ENCODE data around the gene NRG3. TPM values are rescaled to one million over a fixed set of nuclear protein-coding genes. Genes with fewer than 3 reads are reported as not detected.

NRG3 gene
- total and polyA plus RNA-seq, 3 donors from 2014 or later = 2.7 to 3.9 (median 2.7) TPM

DNA sequence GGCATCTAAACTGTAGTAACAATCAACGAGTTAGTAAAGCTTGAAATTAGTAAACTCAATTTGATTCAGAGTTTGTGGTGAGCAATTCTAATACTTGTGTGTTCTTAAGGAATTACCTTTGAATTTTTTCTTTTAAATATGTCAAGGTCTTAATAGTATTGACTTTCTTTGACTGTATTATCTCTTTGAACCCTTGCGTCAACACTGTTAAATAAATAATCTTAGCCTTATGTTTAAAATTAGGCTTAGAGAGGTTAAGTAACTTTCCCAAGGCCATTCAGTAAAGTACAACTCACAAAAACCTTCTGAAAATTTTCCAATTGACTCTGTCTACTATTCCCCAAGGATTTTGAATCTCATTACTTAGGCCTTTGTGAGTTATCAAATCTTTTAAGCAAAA lies 716.4 kb downstream of the NRG3 start:
- 37 to 50% methylated on average over 2 of the region's 2 CpGs for WGBS, 2 donors

DNA sequence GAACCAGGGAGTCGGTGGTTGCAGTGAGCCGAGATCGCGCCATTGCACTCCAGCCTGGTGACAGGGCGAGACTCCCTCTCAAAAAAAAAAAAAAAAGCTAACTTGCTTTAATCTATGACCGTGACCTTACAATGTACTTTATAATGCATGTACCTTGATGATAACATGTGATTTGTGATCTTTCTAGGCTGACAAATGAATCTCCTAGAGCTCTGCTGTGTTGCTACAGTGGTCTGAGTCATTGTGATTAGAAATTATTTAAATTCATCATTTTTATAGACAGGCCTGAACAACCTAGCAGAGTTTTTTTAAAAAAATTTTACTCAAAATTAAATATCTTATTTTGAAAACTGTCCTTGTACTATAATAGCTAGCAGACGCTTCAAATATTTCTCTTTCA lies 722.8 kb downstream of the NRG3 start:
- WGBS, 2 donors = 93 to 96% methylated on average over 7 of the region's 7 CpGs
- no peak for DNase-seq
- no peaks in the 10 kb centered on the region for H3K27me3 ChIP-seq
- TF ChIP-seq, protein P1, sequence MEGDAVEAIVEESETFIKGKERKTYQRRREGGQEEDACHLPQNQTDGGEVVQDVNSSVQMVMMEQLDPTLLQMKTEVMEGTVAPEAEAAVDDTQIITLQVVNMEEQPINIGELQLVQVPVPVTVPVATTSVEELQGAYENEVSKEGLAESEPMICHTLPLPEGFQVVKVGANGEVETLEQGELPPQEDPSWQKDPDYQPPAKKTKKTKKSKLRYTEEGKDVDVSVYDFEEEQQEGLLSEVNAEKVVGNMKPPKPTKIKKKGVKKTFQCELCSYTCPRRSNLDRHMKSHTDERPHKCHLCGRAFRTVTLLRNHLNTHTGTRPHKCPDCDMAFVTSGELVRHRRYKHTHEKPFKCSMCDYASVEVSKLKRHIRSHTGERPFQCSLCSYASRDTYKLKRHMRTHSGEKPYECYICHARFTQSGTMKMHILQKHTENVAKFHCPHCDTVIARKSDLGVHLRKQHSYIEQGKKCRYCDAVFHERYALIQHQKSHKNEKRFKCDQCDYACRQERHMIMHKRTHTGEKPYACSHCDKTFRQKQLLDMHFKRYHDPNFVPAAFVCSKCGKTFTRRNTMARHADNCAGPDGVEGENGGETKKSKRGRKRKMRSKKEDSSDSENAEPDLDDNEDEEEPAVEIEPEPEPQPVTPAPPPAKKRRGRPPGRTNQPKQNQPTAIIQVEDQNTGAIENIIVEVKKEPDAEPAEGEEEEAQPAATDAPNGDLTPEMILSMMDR (IDR thresholded peaks at IDR 0.05) = no peak
- no peak for TF ChIP-seq POLR2A (IDR thresholded peaks at IDR 0.05)
- no peaks in the 10 kb centered on the region for H3K4me1 ChIP-seq
- intact Hi-C loops (cut with DNase I; ENCODE audit: low total_unique reads) = no loop called here
- H3K9me3 ChIP-seq = no peaks in the 10 kb centered on the region
- H3K27ac ChIP-seq = no peak overlapping the region
- H3K4me3 ChIP-seq = no peak overlapping the region
- H3K36me3 ChIP-seq (ENCODE audit: low read depth, missing control alignments) = no peaks in the 10 kb centered on the region

More for the DNA sequence above, 716.4 kb downstream of the NRG3 start:
- no peaks in the 10 kb centered on the region for H3K27me3 ChIP-seq
- TF ChIP-seq, protein P1 (IDR thresholded peaks at IDR 0.05) = no peak
- TF ChIP-seq POLR2A (IDR thresholded peaks at IDR 0.05) = no peak
- no peaks in the 10 kb centered on the region for H3K4me1 ChIP-seq
- no peaks in the 10 kb centered on the region for H3K36me3 ChIP-seq (ENCODE audit: low read depth, missing control alignments)
- H3K9me3 ChIP-seq = no peaks in the 10 kb centered on the region
- no peak for DNase-seq
- no peak overlapping the region for H3K4me3 ChIP-seq
- intact Hi-C loops (cut with DNase I; ENCODE audit: low total_unique reads) = no loop called here
- H3K27ac ChIP-seq = no peak overlapping the region

DNA sequence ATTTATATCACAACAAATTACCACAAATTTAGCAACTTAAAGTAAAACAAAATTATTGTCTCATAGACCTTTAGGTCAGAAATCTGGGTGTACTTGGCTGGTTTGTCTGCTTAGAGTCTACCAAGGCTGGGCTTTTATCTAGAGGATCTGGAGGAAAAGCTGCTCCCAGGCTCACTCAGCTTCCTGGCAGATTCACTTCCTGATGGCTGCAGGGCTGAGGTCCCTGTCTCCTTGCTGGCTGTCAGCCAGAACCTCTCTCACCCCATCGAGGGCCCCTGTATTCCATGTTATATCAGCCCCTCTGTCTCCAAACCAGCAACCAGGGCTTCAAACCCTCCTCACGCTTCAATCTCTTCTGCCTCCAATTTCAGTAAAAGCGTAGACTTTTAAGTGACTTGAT lies 734.9 kb downstream of the NRG3 start:
- TF ChIP-seq, protein P1 (IDR thresholded peaks at IDR 0.05) = no peak
- no peak for TF ChIP-seq POLR2A (IDR thresholded peaks at IDR 0.05)
- Histone ChIP-seq H3K9me3 (no peaks in the 10 kb centered on the region), H3K4me1 (no peaks in the 10 kb centered on the region), H3K27ac (no peak overlapping the region), H3K27me3 (no peaks in the 10 kb centered on the region), H3K4me3 (no peak overlapping the region), H3K36me3 (ENCODE audit: low read depth, missing control alignments) (no peaks in the 10 kb centered on the region)
- no peak for DNase-seq
- intact Hi-C loops (cut with DNase I; ENCODE audit: low total_unique reads) = no loop called here
- WGBS, 2 donors = 79 to 87% methylated on average over 3 of the region's 3 CpGs

DNA sequence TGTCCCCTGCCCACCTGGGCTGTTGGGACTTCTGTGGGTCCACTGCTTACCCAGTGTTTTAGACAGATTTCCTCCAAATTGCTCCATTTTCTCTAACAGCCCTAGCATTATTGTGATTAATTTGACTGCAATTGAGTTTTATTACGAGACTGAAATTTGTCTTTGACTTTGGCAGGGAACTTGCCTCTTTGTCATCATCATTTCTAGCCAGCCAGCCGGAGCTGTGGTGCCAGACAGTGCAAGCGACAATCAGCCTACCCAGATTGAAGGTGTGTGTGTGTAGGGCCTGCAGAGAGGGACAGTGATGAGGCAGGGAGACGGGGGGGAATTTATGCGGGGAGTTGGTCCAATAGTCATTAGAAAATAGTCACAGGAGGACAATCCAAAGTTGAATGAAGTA lies 743.0 kb downstream of the NRG3 start:
- TF ChIP-seq POLR2A (IDR thresholded peaks at IDR 0.05) = no peak
- TF ChIP-seq, protein P1 (IDR thresholded peaks at IDR 0.05) = no peak
- intact Hi-C loops (cut with DNase I; ENCODE audit: low total_unique reads) = no loop called here
- no peaks in the 10 kb centered on the region for H3K4me1 ChIP-seq
- H3K9me3 ChIP-seq = no peaks in the 10 kb centered on the region
- H3K27me3 ChIP-seq = no peaks in the 10 kb centered on the region
- H3K4me3 ChIP-seq = no peak overlapping the region
- no peaks in the 10 kb centered on the region for H3K36me3 ChIP-seq (ENCODE audit: low read depth, missing control alignments)
- WGBS, 2 donors = 91 to 94% methylated on average over 5 of the region's 5 CpGs
- H3K27ac ChIP-seq = no peak overlapping the region
- no peak for DNase-seq

DNA sequence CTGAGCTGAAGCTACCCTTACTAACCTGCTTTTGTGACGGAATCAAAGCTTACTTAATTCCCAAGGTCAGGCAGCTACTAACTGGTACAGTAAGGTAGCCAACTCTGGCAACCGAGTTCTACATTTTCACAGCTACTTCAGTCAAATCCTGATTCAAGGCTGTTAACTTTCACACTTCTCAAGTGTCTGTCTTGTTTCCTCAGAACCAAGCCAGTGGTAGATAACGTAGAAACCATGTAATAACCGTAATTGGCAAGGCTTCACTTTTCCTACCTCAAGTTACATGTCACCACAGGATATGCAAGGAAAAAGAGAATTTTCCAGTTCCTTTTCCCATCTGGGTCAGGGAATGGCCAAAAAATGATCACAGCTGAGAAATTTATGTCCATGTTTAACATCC lies 746.7 kb downstream of the NRG3 start:
- intact Hi-C loops (cut with DNase I; ENCODE audit: low total_unique reads) = no loop called here
- Histone ChIP-seq H3K9me3 (no peaks in the 10 kb centered on the region), H3K36me3 (ENCODE audit: low read depth, missing control alignments) (no peaks in the 10 kb centered on the region), H3K27me3 (no peaks in the 10 kb centered on the region), H3K27ac (no peak overlapping the region), H3K4me3 (no peak overlapping the region), H3K4me1 (no peaks in the 10 kb centered on the region)
- no peak for TF ChIP-seq POLR2A (IDR thresholded peaks at IDR 0.05)
- TF ChIP-seq, protein P1 (IDR thresholded peaks at IDR 0.05) = no peak
- DNase-seq = no peak
- 87 to 91% methylated on average over 4 of the region's 4 CpGs for WGBS, 2 donors

All from testis (tissue), 3 donors.